ENCODE data around the gene DGKB. TPM values are rescaled to one million over a fixed set of nuclear protein-coding genes. Genes with fewer than 3 reads are reported as not detected.

DGKB gene
- polyA plus RNA-seq, 4 donors: 0.19 to 0.31 TPM; not detected in 2

- DNase-seq (no peak), FAIRE-seq (no peak)
- Histone ChIP-seq H3K4me3 (ENCODE audit: low read depth in 1 of 3, low read length in 3 of 3) (no peak overlapping the region), H3K27me3 (ENCODE audit: control insufficient read depth in 3 of 3, insufficient read depth in 3 of 3, low read length in 3 of 3) (no peaks in the 10 kb centered on the region), H3K36me3 (ENCODE audit: control insufficient read depth in 3 of 3, insufficient read depth in 2 of 3, low read depth in 1 of 3, low read length in 3 of 3) (no peaks in the 10 kb centered on the region), H3K27ac (ENCODE audit: low read depth in 1 of 3, low read length in 2 of 3) (no peak overlapping the region), H3K4me1 (ENCODE audit: control insufficient read depth in 3 of 3, insufficient read depth in 2 of 3, low read depth in 1 of 3, low read length in 2 of 3) (no peaks in the 10 kb centered on the region), H3K9me3 (ENCODE audit: control insufficient read depth in 2 of 2, insufficient read depth in 1 of 2, low read depth in 1 of 2, low read length in 1 of 2) (peaks cover 0 to 7% of the 10 kb centered on the region in 2 donors)
- 62 to 76% (median 74%) methylated on average over 3 of the region's 3 CpGs for WGBS, 3 donors
Observed at GRCh38 chr7:14104861-14105260, 797.7 kb downstream of the DGKB start.

GRCh38 chr7:14096159-14096558 is 806.4 kb downstream of the DGKB start:
- no peak for FAIRE-seq

GRCh38 chr7:14095233-14095950 is 807.2 kb downstream of the DGKB start:
- Histone ChIP-seq H3K9me3 (ENCODE audit: control insufficient read depth in 2 of 2, insufficient read depth in 1 of 2, low read depth in 1 of 2, low read length in 1 of 2) (no peaks in the 10 kb centered on the region), H3K27ac (ENCODE audit: low read depth in 1 of 3, low read length in 2 of 3) (no peak overlapping the region), H3K4me1 (ENCODE audit: control insufficient read depth in 3 of 3, insufficient read depth in 2 of 3, low read depth in 1 of 3, low read length in 2 of 3) (no peaks in the 10 kb centered on the region), H3K4me3 (ENCODE audit: low read depth in 1 of 3, low read length in 3 of 3) (no peak overlapping the region), H3K27me3 (ENCODE audit: control insufficient read depth in 3 of 3, insufficient read depth in 3 of 3, low read length in 3 of 3) (no peaks in the 10 kb centered on the region), H3K36me3 (ENCODE audit: control insufficient read depth in 3 of 3, insufficient read depth in 2 of 3, low read depth in 1 of 3, low read length in 3 of 3) (no peaks in the 10 kb centered on the region)
- 67 to 74% (median 71%) methylated on average over 4 of the region's 4 CpGs for WGBS, 3 donors
- no peak for FAIRE-seq
- DNase-seq: no peak

More at GRCh38 chr7:14096159-14096558, 806.4 kb downstream of the DGKB start:
- 72 to 90% (median 84%) methylated on average over 1 of the region's 1 CpG for WGBS, 3 donors
- Histone ChIP-seq H3K4me1 (ENCODE audit: control insufficient read depth in 3 of 3, insufficient read depth in 2 of 3, low read depth in 1 of 3, low read length in 2 of 3) (no peaks in the 10 kb centered on the region), H3K27me3 (ENCODE audit: control insufficient read depth in 3 of 3, insufficient read depth in 3 of 3, low read length in 3 of 3) (no peaks in the 10 kb centered on the region), H3K36me3 (ENCODE audit: control insufficient read depth in 3 of 3, insufficient read depth in 2 of 3, low read depth in 1 of 3, low read length in 3 of 3) (no peaks in the 10 kb centered on the region), H3K4me3 (ENCODE audit: low read depth in 1 of 3, low read length in 3 of 3) (no peak overlapping the region), H3K9me3 (ENCODE audit: control insufficient read depth in 2 of 2, insufficient read depth in 1 of 2, low read depth in 1 of 2, low read length in 1 of 2) (no peaks in the 10 kb centered on the region), H3K27ac (ENCODE audit: low read depth in 1 of 3, low read length in 2 of 3) (no peak overlapping the region)
- no peak for DNase-seq
